ENCODE measurements around the gene DMBT1. TPM values are rescaled to one million over a fixed set of nuclear protein-coding genes. Genes with fewer than 3 reads are reported as not detected.

DMBT1 gene
- total RNA-seq, 4 donors from 2014 or later, result under 0.01 to 5.1 (median 0.27) TPM; not detected in 1

DNA sequence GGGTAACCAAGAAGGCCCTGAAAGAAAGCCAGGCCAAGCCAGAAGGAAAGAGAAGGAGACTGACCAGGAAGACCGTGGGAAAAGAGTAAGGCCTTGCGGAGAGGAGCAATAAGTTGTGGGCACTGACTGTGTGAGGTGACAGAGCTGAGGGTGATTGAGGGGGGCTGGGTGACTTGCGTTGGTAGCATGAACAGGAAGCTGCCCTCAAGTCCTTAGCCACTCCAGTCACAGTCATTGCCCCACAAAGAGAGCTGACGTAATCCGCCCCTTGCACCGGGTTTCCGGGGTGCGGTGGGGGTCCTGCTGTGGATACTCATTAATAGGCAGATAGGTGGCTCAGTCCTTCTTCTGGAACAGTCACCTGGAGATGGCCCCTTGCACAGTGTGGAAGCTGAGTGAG is 16.1 kb upstream of the DMBT1 start:
- intact Hi-C loops (cut with DNase I), result no loop called here
- DNase-seq, result no peak
- Histone ChIP-seq H3K9me3 (no peaks in the 10 kb centered on the region), H3K36me3 (no peaks in the 10 kb centered on the region), H3K27me3 (no peaks in the 10 kb centered on the region), H3K4me3 (no peak overlapping the region), H3K27ac (no peak overlapping the region), H3K4me1 (peaks cover 0 to 5% (median 0%) of the 10 kb centered on the region in 3 donors)
- 75 to 81% methylated on average over 7 to 8 of the region's 8 CpGs for WGBS, 2 donors
- no peak for TF ChIP-seq POLR2A (IDR thresholded peaks at IDR 0.05)
- TF ChIP-seq, protein P1, sequence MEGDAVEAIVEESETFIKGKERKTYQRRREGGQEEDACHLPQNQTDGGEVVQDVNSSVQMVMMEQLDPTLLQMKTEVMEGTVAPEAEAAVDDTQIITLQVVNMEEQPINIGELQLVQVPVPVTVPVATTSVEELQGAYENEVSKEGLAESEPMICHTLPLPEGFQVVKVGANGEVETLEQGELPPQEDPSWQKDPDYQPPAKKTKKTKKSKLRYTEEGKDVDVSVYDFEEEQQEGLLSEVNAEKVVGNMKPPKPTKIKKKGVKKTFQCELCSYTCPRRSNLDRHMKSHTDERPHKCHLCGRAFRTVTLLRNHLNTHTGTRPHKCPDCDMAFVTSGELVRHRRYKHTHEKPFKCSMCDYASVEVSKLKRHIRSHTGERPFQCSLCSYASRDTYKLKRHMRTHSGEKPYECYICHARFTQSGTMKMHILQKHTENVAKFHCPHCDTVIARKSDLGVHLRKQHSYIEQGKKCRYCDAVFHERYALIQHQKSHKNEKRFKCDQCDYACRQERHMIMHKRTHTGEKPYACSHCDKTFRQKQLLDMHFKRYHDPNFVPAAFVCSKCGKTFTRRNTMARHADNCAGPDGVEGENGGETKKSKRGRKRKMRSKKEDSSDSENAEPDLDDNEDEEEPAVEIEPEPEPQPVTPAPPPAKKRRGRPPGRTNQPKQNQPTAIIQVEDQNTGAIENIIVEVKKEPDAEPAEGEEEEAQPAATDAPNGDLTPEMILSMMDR (IDR thresholded peaks at IDR 0.05), result no peak

DNA sequence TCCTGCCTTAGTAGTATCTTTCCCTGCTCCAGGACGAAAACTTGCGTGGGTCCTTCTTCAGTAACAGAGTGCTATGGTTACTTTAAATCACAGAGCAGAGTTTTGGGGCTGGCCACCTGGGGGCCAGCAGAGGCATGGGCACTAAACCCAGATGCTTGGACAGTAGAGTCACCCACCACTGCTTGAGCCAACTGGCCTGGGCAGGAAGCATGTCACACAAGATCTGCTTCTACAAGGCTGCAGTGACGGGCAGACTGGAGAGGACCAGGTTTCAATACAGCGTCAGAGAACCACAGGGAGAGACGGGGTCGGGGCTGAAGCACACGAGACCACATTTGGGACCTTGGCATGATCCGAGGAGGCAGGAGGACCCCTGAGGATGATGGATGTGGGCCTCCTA is 14.3 kb upstream of the DMBT1 start:
- intact Hi-C loops (cut with DNase I), result no loop called here
- Histone ChIP-seq H3K4me3 (no peak overlapping the region), H3K27ac (no peak overlapping the region), H3K36me3 (no peaks in the 10 kb centered on the region), H3K9me3 (no peaks in the 10 kb centered on the region), H3K4me1 (peaks cover 0 to 3% (median 0%) of the 10 kb centered on the region in 3 donors), H3K27me3 (no peaks in the 10 kb centered on the region)
- WGBS, 2 donors, result 88 to 92% methylated on average over 6 to 8 of the region's 8 CpGs
- TF ChIP-seq POLR2A (IDR thresholded peaks at IDR 0.05), result no peak
- TF ChIP-seq, protein P1 (IDR thresholded peaks at IDR 0.05), result no peak
- no peak for DNase-seq

DNA sequence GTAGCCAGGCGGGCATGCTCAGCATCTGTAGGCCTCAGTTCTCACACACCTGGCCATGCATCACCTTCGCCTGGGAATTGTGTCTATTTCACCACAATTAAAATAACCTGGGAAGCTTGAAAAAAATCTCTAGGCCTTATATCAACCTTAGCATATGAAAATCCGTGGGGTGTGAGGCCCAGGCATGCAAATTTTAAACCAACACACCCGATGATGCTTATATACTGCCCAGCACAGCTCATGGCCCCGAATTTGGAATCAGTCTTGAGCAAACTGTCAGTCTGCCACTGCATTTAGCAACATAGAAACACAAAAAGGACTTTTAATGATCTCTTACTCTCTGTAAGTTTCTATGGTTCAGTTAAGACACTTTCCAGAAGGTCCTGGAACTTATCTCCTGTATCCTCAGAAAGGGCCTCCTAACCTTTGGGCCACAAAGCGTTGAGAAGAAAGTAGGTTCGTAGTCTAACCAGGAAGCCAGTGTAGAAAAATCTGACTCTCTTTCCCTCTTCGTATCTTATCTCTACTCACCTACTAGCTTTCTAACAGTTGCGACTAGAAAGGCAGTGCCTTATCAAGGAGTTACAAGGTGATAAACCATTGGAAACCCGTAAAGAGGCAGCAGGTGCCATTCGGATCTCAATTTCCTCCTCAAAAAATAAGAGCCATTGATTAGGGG is 12.0 kb upstream of the DMBT1 start:
- 83 to 86% methylated on average over 10 to 11 of the region's 11 CpGs for WGBS, 2 donors
- intact Hi-C loops (cut with DNase I), result no loop called here
- H3K4me3 ChIP-seq, result no peak overlapping the region
- no peak for DNase-seq
- no peaks in the 10 kb centered on the region for H3K27me3 ChIP-seq
- H3K36me3 ChIP-seq, result no peaks in the 10 kb centered on the region
- H3K4me1 ChIP-seq, result no peaks in the 10 kb centered on the region
- H3K9me3 ChIP-seq, result no peaks in the 10 kb centered on the region
- no peak overlapping the region for H3K27ac ChIP-seq
- TF ChIP-seq, protein P1 (IDR thresholded peaks at IDR 0.05), result no peak
- no peak for TF ChIP-seq POLR2A (IDR thresholded peaks at IDR 0.05)

DNA sequence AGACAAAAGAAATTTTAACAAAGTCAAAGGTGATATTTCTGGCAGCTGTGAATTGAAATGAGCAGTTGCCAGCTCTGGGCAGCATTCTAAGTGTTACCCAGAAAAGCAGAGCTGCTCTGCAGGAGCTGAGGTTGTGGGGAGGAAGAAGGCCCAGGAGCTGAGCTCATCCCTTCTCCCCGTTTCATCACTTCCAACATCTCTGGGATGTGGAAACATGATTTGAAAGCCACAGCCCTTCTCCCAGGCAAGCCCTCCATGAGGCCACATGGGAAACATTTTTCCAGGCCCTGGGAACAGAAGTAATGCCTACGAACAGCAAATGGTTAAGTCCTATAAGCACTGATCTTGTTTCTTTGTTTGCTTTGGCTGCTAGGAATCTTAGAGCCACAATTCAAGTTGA is 10.9 kb upstream of the DMBT1 start:
- intact Hi-C loops (cut with DNase I), result no loop called here
- H3K4me3 ChIP-seq, result no peak overlapping the region
- no peak overlapping the region for H3K27ac ChIP-seq
- H3K9me3 ChIP-seq, result no peaks in the 10 kb centered on the region
- no peak for DNase-seq
- TF ChIP-seq POLR2A (IDR thresholded peaks at IDR 0.05), result no peak
- TF ChIP-seq, protein P1 (IDR thresholded peaks at IDR 0.05), result no peak
- no peaks in the 10 kb centered on the region for H3K36me3 ChIP-seq
- H3K27me3 ChIP-seq, result no peaks in the 10 kb centered on the region
- H3K4me1 ChIP-seq, result no peaks in the 10 kb centered on the region
- WGBS, 2 donors, result 83 to 92% methylated on average over 2 of the region's 2 CpGs

DNA sequence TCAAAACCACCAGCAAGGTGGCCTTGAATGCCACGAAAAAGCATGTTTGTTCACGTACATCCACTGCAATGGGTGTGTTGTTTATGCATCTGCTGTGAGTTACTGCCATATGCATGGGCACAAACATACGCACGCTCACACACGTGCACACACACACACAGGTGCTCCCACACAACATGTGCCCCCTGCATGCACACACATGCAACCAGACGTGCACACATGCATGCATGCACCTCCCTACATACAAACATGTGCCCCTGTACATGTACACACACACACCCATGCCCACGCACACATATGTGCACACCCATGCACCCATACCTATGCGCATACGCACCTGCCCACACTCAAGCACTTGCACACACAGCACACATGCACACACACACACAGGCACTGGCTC is 10.1 kb upstream of the DMBT1 start:
- no peak for DNase-seq
- Histone ChIP-seq H3K36me3 (no peaks in the 10 kb centered on the region), H3K4me1 (no peaks in the 10 kb centered on the region), H3K27ac (no peak overlapping the region), H3K27me3 (no peaks in the 10 kb centered on the region), H3K4me3 (no peak overlapping the region), H3K9me3 (no peaks in the 10 kb centered on the region)
- 91 to 95% methylated on average over 7 to 8 of the region's 9 CpGs for WGBS, 2 donors
- intact Hi-C loops (cut with DNase I), result no loop called here
- TF ChIP-seq POLR2A (IDR thresholded peaks at IDR 0.05), result no peak
- TF ChIP-seq, protein P1 (IDR thresholded peaks at IDR 0.05), result no peak
